ENCODE measurements around the gene TUBB8. TPM values are rescaled to one million over a fixed set of nuclear protein-coding genes. Genes with fewer than 3 reads are reported as not detected.

The TUBB8 gene
- total and polyA plus RNA-seq, 2 of the 4 experiments (the other 2 are of a cell fraction), result 0.07 TPM; not detected in 1

DNA sequence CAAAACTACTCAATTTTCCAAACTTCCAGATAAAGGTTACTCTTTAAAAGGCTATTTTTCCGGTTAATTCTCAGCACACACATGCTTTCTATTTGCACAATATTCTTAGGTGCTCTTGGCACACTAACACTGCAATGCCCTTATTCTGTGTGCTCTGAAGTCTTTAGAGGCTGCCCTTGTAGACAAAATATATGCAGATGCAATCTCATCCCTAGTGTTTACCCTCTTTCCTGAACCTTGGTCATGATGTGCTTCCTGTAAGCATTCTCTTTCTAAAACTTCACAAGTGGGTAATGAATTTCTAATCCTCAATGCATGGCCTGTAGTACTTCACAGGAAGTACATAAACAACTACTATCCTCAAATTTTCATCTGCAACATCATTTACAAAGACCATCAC is 41.1 kb upstream of the TUBB8 start:
- Histone ChIP-seq H2AK5ac (ENCODE audit: low read depth, low read length) (no peak overlapping the region), H3K4me2 (ENCODE audit: low read depth, low read length) (no peak overlapping the region), H4K8ac (ENCODE audit: low read depth in 2 of 2, low read length in 2 of 2) (no peak overlapping the region), H3K23ac (ENCODE audit: low read depth, low read length) (no peak overlapping the region), H2BK15ac (ENCODE audit: low read depth, low read length) (no peak overlapping the region), H4K5ac (ENCODE audit: low read depth, low read length) (no peak overlapping the region), H2BK5ac (ENCODE audit: low read depth, low read length, poor library complexity, severe bottlenecking) (no peak overlapping the region), H3K79me1 (ENCODE audit: low read depth in 1 of 2, low read length in 2 of 2) (no peaks in the 10 kb centered on the region), H2BK120ac (ENCODE audit: low read depth, low read length) (no peak overlapping the region), H2BK20ac (ENCODE audit: low read depth, low read length) (no peak overlapping the region), H3K4me3 (ENCODE audit: insufficient read depth, low read depth, low read length) (no peak overlapping the region), H3K9me1 (ENCODE audit: insufficient read depth, low read length) (no peaks in the 10 kb centered on the region), H3K27ac (ENCODE audit: insufficient read depth, low read length) (no peak overlapping the region), H3K14ac (replicated peaks; ENCODE audit: low read depth, low read length) (no peak overlapping the region), H3K18ac (ENCODE audit: low read depth, low read length) (no peak overlapping the region), H3K9ac (ENCODE audit: low read depth, low read length) (no peak overlapping the region), H3K36me3 (ENCODE audit: control insufficient read depth, insufficient read depth, low read length) (no peaks in the 10 kb centered on the region), H2AK9ac (replicated peaks; ENCODE audit: low read depth, low read length, poor library complexity) (no peak overlapping the region), H4K91ac (ENCODE audit: insufficient read depth, low read depth, low read length) (no peak overlapping the region), H3K56ac (ENCODE audit: extremely low read depth, insufficient read depth, low read length) (no peak overlapping the region), H3K9me3 (ENCODE audit: control insufficient read depth, insufficient read depth, low read length) (no peaks in the 10 kb centered on the region), H2AFZ (replicated peaks; ENCODE audit: low read length, poor library complexity) (no peak overlapping the region), H4K20me1 (ENCODE audit: insufficient read depth, low read length) (no peaks in the 10 kb centered on the region), H3K4ac (ENCODE audit: low read depth, low read length) (no peak overlapping the region), H3K27me3 (ENCODE audit: control insufficient read depth, insufficient read depth, low read length) (peaks cover 3% of the 10 kb centered on the region; the same call in 1 of the 2 replicates), H3K4me1 (ENCODE audit: control insufficient read depth, insufficient read depth, low read length) (no peaks in the 10 kb centered on the region)
- in situ Hi-C loops (cut with MboI; ENCODE audit: low sequenced_read_pairs), result no loop called here
- ATAC-seq (ENCODE audit: low read depth), result no peak
- dilution Hi-C loops (cut with HindIII; ENCODE audit: low sequenced_read_pairs, unreplicated experiment), result no loop called here
- intact Hi-C loops (cut with micrococcal nuclease), result no loop called here
- ChIA-PET POLR2A (ENCODE audit: unreplicated experiment) (no interaction called here), CTCF (interaction anchor here (1.6 kb wide), 1 partner anchor 14 kb away, joined by 7 read pairs; no protein-coding TSS in a partner anchor)
- no TSS peak for BruUV-seq (replicated peaks)
- WGBS, 2 experiments (ENCODE audit: extremely low coverage in 2 of 2, insufficient read length in 1 of 2), result no CpG with 5 or more reads among the region's 1 CpG
- no peak for DNase-seq
- TF ChIP-seq NFE2L2 (IDR thresholded peaks at IDR 0.05; ENCODE audit: low read depth, low read length) (no peak), RAD21 (IDR thresholded peaks at IDR 0.05; ENCODE audit: low read length) (no peak)
